ENCODE results near the gene MEF2D.

- TF ChIP-seq CTCF (IDR thresholded peaks at IDR 0.05; ENCODE audit: low read depth, low read length, poor library complexity, severe bottlenecking), result no peak
- no peak for TF ChIP-seq EZH2phosphoT487 (IDR thresholded peaks at IDR 0.05; ENCODE audit: borderline replicate concordance, low read length)
Observed at GRCh38 chr1:156477526-156478249, 22.9 kb downstream of the MEF2D start.

Data from DOHH2 (cell line).